GM21786 (cell line): ENCODE results near the gene ZNF669.
"Not testable (repeated sequence)": the region's sequence is repeated elsewhere in the genome, so short reads cannot be mapped to it uniquely, and the experiment has no call there.

Source experiments
- ATAC-seq: cut with Tn5 transposase; IDR thresholded peaks from one replicate; pipeline ENCODE4 v1.9.1; 2021; ENCODE audit not compliant: unreplicated experiment

Gene ZNF669

GRCh38 chr1:247103859-247104591 lies at the start of gene ZNF669:
ZNF669 (minus strand) TSS chr1:247104356; CDS start chr1:247104199, 157 bp downstream.
- peak; percentile 99 for ATAC-seq

- no peak for ATAC-seq
Measured at GRCh38 chr1:247147781-247148180, 43.6 kb upstream of the ZNF669 start.

DNA sequence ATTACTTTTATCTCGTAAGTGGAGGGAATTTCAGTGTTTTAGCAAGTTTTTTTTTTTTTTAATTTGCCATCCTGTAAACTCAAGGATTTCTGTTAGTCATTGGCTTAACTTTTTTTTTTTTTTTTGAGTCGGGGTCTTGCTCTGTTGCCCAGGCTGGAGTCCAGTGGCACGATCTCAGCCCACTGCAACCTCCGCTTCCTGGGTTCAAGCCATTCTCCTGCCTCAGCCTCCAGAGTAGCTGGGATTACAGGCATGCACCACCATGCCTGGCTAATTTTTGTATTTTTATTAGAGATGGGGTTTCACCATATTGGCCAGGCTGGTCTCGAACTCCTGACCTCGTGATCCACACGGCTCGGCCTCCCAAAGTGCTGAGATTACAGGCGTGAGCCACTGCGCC lies 43.0 kb upstream of the ZNF669 start:
- ATAC-seq: not testable (repeated sequence)

GRCh38 chr1:247146671-247147070 lies 42.5 kb upstream of the ZNF669 start:
- no peak for ATAC-seq

DNA sequence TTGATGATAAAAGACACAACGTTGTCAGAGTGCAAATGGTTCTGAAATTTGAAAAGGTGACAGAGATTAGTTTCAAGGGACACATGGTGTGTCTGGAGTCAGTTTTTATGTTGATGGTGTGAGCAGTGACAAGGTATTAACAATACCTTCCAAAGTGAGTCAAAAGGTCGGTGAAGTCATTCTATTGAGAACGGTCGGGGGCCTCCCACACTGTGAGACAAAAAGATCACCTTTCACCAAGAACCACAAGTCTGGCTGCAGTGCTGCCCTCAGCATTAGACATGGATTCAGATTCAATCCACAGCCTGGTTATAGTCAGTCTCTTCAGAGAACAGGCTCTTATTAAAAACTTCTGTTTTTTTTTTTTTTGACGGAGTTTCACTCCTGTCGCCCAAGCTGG lies 41.1 kb upstream of the ZNF669 start:
- no peak for ATAC-seq

DNA sequence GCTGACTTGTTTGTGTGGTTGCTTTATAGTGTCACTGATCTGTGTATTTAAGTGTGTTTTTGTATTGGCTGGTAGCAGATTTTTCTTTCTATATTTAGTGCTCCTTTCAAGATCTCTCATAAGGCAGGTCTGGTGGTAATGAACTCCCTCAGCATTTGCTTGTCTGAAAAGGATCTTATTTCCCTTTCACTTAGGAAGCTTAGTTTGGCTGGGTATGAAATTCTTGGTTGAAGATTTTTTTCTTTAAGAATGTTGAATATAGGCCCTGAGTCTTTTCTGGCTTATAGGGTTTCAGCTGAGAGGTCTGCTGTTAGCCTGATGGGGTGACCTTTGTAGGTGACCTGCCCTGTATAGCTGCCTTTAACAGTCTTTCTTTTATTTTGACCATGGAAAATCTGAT lies 35.4 kb upstream of the ZNF669 start:
- ATAC-seq: not testable (repeated sequence)

- ATAC-seq: no peak
Measured at GRCh38 chr1:247131236-247131635, 27.1 kb upstream of the ZNF669 start.

DNA sequence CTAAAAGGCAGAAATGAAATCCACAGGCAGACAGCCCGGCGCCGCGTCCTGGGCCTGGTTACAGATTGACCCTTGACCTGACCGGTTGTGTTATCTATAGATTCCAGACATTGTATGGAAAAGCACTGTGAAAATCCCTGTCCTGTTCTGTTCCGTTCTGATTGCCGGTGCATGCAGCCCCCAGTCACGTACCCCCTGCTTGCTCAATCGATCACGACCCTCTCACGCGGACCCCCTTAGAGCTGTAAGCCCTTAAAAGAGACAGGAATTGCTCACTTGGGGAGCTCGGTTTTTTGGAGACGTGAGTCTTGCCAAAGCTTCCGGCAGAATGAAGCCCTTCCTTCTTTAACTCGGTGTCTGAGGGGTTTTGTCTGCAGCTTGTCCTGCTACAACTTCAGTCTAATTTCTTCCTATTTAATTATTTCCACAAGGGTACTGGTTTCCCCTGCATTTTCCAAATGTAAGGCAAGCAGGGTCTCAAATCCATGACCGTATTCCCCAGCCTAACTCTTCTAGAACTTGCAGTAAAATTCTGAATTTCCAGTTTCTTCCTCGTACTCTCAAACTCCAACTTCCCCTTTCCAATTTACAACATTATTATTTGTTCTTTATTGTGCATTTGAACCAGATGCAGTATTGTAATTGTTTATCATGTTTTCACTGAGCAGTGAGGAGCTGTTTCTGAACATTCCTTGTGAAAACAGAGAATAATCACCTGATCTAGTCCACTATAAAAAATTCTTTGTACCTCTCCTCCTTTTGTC lies 23.5 kb upstream of the ZNF669 start:
- not testable (repeated sequence) for ATAC-seq

- ATAC-seq: peak; percentile 50
Measured at GRCh38 chr1:247126601-247127000, 22.4 kb upstream of the ZNF669 start.

GRCh38 chr1:247126166-247126565 lies 22.0 kb upstream of the ZNF669 start:
- ATAC-seq: peak; percentile 98

GRCh38 chr1:247121382-247121781 lies 17.2 kb upstream of the ZNF669 start:
- no peak for ATAC-seq

DNA sequence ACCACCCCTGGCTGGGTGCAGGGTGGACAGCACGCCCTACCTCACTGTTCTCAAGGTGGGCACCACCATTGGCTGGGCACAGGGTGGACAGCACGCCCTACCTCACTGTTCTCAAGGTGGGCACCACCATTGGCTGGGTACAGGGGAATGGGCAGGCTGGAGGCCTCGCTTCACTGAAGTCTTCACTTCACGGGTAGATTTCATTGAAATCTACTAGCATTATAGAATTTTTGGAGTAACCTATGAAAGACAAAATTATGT lies 16.2 kb upstream of the ZNF669 start:
- not testable (repeated sequence) for ATAC-seq

DNA sequence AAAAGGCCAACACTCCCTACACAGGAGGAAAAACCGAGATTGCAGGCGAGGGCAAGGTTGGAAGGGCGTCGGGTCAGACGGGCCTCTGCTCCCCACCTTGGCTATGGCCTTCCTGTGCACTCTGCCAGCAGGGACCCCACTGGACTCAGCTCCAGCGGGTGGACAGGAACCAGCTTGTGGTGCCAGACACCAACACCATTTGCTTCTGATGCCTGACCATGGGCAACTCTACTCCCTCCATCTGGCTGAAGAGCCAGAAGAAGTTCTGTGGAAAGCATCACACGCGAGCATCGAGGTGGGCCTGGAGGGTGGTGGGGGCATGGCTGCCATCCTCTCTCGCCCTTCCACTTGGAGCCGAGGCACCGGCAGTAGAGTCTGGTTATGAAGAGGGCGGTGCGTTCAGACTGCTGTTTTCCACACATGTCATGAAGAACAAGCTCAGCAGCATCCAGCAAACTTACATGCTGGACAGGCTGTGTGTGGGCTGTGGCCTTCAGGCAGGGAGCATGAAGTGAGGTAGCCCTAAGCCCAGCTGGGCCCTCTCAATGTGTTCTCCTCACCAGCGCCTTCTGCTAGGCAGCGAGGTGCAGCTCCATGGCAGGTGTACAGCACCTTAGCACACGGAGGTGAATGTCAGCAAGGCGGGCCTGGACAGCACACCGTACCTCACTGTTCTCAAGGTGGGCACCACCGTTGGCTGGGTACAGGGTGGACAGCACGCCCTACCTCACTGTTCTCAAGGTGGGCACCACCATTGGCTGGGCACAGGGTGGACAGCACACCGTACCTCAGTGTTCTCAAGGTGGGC lies 15.6 kb upstream of the ZNF669 start:
- no peak for ATAC-seq

- no peak for ATAC-seq
Measured at GRCh38 chr1:247118946-247119446, 14.8 kb upstream of the ZNF669 start.

DNA sequence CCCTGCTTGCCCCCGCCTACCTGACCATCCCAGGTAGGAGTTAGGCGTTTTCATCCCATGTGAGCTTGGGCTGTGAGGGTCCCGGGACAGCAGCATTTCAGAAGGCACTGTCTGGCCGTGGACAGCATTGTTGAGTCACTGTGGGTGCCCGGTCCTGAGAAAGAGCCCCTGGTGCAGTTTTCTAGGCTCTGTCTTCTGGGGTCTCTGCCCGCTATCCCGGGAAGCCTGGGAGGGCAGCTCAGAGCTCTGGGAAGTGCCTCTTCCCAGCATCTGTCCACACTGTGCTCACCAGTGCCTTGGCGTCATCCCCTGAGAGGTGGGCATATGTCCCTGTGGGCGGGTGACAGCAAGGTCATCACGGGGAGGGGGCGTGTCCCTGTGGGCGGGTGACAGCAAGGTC lies 11.4 kb upstream of the ZNF669 start:
- no peak for ATAC-seq

DNA sequence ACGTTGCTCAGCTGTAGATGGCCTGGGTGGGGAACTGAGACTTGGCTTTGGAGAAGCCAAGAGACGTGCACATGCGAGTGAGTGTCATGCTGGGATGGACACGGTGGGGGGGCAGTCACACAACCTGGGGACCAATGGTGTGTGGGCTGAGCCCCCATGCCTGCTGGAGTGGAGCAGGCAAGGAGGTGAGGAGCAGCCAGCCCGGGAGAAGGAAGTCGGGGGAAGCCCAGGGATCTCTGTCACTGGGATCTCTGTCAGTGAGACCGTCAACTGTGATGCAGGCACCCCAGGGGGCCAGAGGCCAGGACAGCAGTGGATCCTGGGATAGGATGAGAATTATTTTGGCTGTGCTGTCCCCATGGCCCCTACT lies 11.0 kb upstream of the ZNF669 start:
- no peak for ATAC-seq

DNA sequence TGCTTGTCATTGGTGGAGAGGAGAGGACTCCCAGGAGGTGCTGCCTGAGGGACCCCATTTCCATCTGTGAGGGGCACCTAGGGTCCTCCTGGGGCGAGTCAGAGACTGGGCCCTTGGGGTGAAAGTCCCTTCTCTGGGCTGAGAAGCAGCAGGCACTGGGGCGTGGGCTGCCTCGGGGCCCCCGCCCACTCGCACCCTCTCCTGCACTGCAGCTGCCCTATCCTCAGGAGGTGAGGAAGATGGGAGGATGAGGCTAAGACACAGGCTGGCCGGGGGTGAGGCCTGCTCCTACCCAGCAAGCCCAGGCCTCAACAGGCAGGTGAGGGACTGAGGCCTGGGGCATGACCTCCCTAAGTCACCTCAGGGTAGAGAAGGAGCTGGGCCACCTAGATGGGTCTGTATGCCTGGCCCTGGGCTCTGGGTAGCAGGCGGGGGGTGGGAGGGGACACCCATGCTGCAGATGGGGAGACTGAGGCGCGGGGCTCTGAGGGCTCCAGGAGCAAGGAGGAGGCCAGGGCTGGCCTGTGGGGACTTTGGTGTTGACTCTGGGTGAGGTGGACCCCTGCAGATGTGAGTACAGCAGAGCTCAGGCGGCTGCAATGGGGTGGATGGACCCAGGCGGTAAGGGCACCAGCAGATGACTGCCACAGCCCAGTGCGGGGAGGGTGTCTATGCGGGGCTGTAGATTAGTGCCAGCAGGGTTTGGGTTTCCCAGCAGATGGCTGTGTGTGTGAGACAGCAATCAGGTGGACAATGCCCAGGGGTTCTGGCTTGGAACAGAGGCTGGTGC lies 10.4 kb upstream of the ZNF669 start:
- no peak for ATAC-seq

- ATAC-seq: no peak
Measured at GRCh38 chr1:247113733-247114271, 9.6 kb upstream of the ZNF669 start.

DNA sequence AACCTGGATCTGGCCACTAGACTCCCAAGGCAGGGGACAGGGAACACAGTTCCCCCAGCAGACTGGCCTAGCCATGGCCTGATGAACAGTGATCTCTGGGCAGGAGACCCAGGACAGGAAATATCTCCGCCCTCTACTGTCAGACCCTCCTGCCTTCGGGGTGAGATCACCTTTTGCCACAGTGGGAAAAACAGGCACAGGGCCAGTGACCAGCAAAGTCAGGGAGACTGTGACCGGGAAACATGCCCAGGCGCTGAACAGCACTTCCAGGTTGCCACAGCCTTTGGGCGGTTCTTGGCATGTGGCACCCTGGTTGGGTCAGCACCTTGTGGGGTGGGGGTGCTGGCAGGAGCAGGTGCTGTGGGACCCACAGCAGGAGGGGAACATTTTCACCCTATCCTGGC lies 8.9 kb upstream of the ZNF669 start:
- no peak for ATAC-seq

DNA sequence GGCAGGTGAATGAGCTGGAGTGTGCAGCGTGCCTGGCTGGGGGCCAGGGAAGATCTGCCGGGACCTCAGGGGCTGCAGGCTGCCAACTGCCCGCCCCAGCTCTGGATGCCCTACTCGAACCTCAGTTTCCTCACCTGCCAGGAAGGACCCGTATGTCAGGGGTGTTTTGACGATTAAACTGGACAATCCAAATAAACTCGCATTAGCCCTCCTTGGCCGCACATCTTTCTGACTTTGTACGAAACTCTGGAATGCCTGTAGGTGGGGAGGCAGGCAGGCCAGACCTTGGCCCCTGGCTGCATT lies 8.3 kb upstream of the ZNF669 start:
- ATAC-seq: no peak
